ENCODE data around the gene BCLAF3.

The BCLAF3 gene

DNA sequence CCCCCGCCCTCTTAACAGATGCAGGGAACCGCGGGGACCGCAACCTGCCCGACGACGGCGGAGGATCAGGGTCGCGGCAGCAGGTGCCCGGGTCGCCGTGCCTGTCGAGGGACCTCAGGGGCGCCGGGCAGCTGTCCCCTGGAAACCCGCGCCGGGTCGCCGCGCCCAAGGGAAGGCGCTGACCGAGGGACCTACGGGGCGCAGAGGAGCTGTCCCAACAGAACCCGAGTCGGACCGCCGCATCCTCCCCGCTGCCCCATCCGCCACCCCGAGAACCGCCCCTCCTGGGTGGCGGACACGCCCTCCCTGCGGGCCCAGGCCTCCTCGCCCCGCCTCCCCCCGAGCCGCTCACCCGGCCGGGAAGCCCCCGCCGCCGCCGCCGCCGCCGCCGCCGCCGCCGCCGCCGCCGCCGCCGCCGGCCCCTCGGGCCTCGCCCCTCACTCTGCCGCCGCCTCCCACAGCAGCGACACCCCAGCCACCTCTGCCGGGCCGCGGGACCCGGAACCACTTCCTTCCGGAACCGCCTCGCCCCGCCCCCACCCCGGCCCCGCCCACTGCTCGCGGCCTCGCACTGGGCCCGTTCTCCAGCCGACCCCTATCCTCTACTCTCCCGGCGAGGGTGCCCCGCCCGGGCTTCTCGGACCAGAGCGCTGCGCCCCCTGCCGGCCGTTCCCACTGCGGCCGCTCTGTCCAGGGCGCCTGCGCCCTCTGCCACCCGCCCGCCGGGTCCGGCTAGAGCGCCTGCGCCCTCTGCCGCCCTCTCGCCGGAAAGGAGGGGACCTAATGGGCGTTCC is at the start of gene BCLAF3:
TSS of gene BCLAF3 (minus strand) at position 506 of the 794 bp plus-strand sequence. CDS start 20,797 bp downstream, outside the sequence.
- peak; percentile 82 to 97 for DNase-seq

DNA sequence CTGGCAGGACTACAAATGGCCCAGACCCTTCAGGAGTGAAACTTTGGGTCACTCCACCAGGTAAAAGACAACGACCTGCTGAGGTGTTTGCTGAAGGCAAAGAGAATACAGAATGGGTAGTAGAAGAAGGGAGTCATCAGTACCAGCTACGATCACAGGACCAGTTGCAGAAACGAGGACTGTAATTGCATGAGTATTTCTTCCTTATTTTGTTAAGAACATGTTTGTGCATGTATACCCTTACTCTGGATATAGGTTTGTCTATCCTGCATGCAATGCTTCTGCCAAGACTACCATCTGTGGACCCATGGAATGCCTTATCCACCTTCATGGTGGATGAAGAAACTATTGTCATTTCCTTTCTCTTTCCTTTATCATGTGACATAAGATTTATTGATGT is 48.1 kb upstream of the BCLAF3 start:
- DNase-seq, result no peak

DNA sequence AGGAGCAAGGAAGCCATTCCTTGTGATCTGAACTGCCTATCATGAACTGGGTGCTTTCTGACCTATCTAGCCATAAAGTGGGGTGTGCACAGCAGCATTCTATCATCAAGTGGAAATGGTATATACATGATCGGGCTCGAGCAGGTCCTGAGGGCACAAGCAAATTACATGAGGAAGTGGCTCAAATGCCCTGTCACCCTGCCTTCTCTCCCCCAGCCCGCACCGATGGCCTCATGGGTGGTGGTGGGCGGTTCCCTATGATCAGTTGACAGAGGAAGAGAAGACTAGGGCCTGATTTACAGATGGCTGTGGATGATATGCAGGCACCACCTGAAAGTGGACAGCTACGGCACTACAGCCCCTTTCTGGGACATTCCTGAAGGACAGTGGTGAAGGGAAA is 46.3 kb upstream of the BCLAF3 start:
- DNase-seq, result no peak

DNA sequence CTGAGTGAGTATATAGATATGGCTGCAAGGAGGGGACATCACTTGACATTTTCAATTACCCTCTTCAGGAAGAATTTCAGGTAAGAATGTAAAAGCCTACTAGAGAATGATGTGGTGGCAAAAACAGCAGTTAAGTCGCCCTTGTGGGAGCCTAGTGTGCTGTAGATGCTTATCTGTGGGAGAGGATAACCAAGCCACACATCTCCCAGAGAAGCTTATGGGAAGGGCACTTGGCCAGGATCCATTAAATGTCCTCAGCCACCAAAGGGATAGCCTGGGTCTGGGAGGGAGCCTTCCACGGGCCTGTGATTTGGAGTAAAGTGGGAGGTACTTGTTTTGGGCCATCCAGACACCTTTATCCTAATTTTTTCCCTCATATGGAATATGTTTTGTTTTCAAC is 41.3 kb upstream of the BCLAF3 start:
- DNase-seq, result no peak

DNA sequence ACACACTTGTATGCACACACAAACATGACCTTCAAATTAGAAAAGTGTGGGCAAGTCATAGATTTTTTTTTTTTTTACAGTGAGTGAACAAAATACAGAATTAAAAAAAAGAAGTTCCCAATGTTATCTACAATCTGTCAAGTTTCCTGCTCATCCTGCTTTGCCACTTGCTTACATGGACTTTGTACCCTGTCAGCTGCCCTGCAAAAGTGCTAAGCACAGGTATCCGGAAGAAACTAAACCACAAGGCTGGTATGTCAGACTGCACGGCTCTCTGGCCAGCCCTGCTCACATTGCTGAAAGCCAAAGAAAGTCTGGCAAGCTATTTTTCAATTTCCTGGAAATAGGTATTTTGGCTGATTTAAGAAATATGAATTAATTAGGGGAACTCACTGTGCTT is 38.9 kb upstream of the BCLAF3 start:
- peak; percentile 50 to 71 for DNase-seq

DNA sequence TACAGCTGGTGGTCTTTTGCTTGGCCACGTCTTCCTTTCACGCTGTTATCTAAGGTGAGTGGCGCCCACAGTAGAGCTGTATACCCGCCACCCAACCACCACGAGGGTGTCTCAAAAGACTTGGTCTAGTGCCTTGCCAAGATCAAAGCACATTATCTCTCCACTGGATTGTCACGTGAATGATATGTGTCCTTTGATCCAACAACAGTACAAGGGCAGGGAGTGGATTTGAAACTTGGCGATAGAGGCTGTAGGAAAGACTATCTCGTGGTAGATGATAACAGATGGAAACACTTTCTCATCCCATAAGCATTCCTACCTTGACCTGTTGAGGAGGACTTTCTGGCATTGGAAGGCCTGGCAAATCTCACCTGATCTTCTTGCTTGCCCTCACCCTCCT is 37.7 kb upstream of the BCLAF3 start:
- no peak for DNase-seq

DNA sequence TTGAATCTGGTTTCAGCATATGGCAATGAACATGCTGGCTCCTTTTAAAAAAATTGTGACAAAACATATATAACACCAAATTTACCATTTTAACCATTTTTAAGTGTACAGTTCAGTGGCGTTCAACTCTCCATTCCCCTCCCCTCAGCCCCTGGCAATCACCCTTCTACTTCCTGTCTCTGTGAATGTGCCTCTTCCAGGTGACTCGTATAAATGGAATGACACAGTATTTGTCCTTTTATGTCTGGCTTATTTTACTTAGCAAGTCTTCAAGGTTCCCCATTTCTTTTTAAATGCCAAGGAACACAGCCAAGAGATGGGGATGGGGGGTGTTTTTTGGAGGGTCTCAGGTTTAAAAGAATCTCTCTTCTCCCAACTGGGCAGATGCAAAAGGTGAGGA is 35.4 kb upstream of the BCLAF3 start:
- DNase-seq, result no peak

DNA sequence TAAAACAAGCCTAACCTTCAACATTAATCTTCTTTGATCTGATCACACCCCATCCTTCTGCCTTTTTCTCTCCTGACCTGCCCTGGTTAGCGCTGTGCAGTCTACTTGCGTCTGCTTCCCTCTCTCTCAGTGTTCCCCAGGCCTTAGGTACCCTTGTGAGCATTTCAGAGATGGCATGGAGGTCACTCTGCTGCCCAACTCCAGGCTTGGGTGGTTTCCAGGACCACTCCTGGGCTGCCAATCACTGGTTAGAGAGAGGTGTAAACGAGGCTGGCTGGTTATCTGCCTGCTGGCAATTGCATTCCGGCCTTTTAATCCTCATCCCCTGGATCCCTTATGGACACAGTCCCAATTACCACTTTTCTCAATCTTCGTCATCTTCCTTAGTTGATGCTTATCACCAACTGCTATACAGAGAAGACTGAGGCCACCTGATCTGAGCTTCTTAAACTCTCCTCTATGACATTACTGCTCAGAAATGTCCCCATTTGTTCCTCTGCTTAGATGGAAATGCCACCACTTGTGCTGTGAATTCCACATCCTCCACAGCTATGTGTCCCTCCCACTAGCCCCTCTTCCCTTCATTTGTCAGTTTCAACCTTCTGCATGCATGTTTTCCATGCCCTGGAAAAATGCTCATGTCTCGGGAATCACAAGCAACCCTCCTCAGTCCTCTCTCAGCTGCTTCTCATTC is 29.0 kb upstream of the BCLAF3 start:
- no peak for DNase-seq

DNA sequence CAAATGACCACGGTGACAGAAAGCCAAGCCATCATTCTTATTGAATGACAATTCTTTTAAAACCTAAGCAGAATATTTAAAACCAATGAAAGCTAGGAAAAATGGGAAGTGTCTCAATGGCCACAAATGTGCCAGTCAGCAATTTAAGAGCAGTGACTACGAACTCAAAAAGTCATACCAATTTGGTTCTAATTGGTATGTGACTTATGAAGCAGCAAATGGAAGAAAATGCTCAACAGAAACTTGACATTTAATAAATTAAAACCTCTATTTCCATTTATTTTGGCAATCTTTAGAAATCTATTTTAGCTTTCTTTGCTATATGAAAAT is 25.7 kb upstream of the BCLAF3 start:
- DNase-seq, result no peak

DNA sequence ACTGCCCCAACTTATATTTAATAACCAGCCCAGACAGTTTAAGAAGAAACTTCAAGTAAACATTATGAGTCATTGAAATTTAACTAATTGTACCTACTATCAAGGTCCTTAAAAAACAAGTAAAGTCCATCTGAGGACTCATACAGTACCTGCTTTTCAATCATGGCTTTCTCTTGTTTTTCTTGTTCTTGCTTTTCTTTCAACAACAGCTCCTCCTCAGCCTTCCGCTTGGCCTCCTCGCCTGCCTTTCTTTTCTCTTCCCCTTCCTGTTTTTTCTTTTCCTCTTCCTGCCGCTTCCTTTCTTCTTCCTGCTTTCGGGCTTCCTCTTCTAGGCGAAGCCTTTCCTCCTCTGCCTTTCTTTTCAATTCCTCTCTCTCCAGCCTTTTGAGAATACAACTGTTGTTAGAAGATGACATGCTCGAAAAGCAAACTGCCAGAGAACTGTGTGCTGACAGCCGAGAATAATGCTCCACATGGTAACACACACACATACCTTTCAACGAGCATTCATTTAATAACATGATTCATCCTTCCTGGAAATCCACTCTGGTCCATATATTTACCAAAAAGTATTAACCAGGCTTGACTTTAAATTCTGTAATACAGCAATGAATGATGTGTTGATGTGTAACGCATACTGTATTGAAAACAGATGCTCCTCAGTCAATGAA is 25.2 kb upstream of the BCLAF3 start:
- DNase-seq, result no peak

DNA sequence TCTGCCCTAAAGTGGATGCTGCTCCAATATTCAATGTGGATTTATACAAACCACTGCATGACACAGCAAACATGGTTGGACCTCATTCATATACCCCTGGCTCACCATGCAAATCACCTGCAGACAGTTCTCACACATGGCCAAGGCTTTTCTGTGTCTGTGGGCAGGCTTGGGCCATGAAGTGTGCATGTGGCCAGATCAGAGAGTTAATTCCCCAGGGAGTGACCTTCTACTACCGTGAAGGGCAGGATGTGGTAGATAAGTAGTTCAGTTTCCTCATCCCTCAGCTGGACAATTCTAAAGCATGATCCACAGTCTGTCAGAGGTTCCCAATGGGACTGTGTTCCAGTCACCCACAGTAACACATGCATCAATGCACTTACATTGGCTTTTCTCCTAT is 24.6 kb upstream of the BCLAF3 start:
- peak; percentile 23 to 61 for DNase-seq

DNA sequence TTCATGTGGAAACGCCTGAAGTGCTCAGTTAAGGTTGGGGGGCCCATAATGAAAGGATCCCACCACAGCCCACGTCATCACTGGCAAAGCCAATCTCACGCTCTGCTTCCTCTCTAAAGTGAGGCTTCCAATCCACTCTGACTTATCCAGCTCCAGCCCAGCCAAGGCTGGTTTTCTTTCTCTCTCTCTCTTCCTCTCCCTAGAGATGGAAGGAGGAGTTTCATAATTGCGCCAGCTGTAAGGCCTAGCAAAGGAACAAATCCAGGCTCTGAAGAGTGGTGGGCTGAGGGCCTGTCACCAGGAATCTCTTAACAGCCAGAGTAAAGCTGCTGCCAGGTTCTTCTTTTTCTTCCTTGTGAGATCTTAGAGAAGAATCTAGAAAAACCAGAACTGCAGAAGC is 20.7 kb upstream of the BCLAF3 start:
- no peak for DNase-seq

DNA sequence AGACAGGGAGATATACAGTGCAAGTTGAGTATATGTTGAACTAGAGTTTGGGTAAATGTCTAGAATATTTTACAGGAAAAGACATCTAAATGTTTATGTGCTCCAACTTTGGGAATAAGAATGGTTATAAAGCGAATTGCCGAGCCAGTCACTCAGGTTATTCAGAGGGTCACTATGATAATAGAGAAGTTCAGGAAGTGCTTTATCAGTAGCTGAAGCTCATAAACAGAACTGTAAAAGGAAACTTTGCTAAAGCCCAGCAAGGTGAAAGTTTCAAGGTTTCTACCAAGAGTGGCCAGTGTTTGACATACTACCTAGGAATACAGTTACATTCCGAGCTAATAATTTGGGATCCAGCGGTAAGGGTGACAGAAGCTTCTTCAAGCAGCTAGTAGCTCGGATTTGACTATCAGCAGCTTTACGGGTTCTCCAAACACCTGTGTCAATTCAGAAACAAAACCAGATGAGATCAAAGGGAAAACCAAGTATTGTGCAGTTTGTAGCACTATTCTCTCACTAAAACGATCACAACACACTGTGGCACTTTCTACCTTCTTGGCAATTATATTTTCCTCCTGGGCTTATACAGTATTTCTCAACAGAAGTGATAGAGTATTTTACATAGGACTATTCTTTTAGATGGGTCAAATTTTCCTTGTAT is 17.2 kb upstream of the BCLAF3 start:
- DNase-seq, result no peak

DNA sequence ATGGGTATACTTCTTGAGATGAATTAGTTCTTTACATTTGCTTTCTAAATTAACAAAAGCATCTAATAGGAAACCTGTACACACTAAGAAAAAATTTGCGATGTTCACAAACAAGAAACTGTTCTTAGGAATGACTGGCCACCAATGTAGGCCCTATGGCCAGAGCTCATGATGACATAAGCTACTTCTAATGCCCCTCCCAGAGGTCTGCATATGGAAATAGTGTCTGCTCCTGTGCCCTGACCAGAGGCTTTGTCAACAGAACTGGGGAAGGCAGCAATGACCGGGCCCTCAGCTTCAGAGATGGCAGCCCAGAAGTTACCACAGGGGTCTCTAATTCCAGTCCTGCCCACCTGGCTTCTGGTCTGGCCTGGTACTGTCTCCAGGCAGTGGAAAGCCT is 15.0 kb upstream of the BCLAF3 start:
- DNase-seq, result no peak

DNA sequence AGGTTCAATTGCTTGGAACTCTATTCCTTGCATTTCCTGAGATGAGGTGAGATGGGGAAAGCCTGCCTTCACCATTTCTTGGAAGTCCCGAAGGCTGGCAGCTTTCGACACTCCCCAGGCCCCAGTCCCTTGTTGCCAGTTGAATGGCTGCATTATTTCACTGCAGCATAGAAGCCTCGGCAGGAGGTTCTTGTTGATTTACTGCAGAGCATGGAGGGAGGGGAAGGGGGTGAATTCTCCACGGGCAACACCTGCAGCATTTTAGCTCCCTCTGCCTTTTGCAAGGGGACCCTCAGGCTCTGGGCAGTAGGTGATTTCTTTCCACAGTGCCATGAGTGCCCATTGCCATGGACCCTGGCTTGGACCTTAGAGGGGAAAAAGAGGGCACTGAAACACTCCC is 10.7 kb upstream of the BCLAF3 start:
- peak in 1 of 2 experiments; percentile 11 for DNase-seq

DNA sequence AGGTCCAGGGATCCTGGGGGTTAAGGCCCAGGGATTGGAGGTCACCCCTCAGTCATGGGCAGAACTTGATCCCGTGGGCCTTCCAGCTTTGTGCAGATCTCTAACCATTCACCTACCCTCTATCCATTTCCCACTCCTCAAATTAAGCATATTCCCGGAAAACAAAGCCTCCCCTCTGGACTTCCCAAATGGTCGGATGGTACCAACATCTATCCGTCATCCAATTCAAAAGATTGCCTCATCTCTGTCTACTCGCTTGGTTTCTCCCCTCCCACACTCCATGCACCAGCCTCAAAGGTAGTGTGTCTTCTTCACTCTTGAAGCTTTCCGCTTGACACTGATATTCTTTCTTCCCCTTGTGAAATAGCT is 473 bp upstream of the BCLAF3 start:
- no peak for DNase-seq

DNA sequence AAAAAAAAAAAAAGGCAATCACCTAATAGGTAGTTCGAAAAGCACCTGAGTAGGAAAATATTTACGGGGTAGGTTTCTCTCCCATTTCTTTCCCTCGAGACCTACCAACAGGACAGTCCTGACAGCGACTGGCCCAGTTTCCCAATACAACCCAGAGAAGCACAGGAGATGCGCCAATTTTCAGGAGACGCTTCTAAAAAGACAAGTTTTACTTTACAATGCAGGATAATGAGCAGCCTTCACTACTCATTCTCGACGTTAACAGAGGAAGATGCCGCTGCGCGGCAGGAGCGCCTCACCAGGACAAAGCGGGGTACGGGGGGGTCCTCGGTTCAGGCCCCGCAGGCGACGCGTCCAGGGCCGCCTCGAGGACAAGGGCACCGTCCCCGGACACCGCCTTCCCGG is 708 bp downstream of the BCLAF3 start:
- DNase-seq, result peak in 1 of 2 experiments; percentile 38

DNA sequence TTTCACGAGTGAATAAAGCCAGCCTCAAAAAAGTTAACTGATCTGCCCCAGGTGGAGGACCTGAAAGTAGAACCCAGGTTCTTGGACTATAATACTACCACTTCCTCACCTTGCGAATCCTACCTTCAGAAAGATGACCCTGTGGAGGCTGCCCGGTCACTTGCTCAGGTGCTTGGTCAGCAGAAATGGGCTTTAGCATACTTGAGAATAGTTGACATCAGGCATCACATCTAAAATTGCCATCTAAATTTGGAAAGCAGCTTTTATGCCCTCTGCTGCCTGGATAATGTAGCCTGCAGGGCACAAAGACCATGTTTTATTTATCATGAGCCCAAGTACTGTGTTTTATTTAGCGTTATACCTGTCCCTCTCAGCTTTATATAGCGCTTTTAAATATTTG is 3.0 kb downstream of the BCLAF3 start:
- no peak for DNase-seq

DNA sequence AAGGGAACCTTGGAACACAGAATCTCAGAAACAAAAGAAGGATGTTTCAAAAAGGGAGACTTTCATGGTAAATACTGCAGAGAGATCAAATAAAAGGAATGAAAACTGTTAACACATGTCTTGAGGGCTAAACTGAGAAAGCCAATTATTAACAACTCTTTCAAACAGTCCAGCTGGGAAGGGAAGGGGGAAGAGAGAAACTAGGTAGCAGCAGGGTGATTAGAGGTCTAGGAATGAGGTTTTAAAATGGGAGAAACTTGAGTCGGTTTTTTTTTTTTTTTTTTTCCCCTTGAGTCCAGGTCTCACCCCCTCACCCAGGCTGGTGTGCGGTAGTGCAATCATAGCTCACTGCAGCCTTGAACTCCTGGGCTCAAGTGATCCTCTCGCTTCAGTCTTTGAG is 4.3 kb downstream of the BCLAF3 start:
- DNase-seq, result no peak

DNA sequence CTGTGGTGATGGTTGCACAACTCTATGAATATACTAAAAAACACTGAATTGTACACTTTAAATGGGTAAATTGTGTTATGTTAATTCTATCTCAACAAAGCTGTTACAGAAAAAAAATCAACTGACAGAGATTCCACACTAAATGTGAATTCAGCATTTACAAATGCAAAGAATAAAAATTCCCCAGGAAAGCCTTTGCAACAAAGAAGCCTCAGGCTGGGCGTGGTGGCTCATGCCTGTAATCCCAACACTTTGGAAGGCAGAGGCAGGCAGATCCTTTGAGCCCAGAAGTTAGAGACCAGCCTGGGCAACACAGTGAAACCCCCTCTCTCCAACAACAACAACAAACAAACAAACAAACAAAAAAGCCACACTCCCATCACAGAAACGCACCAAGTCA is 8.9 kb downstream of the BCLAF3 start:
- no peak for DNase-seq

DNA sequence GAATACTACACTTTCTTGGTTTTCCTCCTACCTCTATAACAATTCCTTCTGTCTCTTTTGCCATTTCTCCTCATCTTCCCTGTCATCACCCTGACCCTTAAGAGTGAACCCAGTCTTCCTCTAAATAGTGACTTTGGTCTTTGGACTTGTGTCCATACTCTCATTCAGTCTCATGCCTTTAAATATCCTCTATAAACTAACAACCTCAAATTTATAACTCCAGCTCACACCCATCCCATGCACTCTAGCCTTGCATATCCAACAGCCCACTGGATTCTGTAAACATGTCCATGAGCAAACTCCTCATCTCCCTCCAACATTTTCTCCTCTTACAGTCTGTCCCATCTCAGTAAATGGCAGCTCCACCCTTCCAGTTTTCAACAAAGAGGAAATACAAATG is 15.0 kb downstream of the BCLAF3 start:
- DNase-seq, result no peak

DNA sequence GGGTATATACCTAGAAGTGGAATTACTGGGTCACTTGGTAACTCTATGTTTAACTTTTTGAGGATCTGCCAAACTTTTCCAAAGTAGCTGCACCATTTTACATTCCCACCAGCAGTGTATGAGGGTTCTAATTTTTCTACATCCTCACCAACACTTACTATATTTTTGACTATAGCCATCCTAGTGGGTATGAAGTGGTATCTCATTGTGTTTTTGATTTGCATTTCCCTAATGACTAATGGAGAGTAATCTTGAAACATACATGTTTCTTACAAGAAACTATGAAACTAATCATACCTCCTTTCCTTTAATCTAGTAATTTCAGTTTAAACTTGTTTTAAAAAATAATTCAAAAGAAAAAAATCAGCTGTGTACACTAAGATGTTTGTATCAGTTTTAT is 17.9 kb downstream of the BCLAF3 start:
- no peak for DNase-seq

DNA sequence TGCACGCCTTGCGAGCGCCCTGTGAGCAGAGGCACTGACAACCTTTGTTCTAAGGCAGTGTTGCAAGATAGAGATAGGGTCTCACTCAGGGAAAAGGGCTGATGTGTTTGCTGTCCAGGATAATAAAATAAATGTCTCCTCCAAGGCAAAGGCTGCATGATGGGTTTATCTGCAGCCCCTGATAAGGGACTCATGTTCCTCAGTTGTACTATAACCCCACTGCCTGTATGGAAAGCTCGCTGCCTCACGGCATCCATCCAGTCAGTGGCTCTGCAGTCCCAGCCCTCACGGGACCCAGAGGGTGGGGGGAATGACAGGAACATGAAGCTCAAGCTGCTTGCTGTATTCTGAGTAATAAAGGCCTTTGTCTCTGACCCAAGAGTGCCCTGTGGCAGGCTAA is 22.6 kb downstream of the BCLAF3 start:
- no peak for DNase-seq

DNA sequence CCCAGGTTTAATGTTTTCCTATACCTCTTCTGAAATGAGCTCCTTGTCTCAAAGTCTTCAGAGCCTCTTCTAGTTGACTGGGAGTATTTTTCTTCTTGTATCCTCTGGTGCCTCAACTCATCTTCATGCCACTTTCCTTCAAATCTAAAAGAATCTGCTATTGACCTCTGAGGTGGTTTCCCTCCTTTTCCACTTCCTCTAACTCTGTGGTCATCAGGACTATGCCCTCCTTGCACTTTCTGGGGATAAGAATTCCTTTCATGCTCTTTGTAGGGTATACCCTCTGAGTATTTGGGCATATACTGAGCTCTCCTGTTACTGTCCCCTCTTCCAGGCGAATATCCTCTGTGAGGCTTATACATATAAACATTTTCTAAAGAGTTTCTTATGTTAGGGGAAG is 24.8 kb downstream of the BCLAF3 start:
- no peak for DNase-seq

Measured in NCI-H526 (cell line).